GM13976 (cell line): ENCODE data around the gene DNAAF3.

Source experiments
- DNase-seq: peaks from one replicate; pipeline ENCODE4 v3.0.0; 2012; ENCODE audit warnings: low spot score
- in situ Hi-C: fragments of 300-500 bp; cut with MboI; formaldehyde crosslinking; loops from one replicate; pipeline ENCODE4 v1.12.0; 2022; ENCODE audit warnings: low sequenced_read_pairs, mixed read lengths, inconsistent platforms; ENCODE audit not compliant: unreplicated experiment
- TF ChIP-seq, protein P1 (sequence below): IDR thresholded peaks from 2 replicates; pipeline ENCODE4 v1.5.1; 2012; ENCODE audit warnings: borderline replicate concordance, mild to moderate bottlenecking; ENCODE audit not compliant: insufficient read depth; ENCODE audit errors: extremely low read depth, missing control alignments, control extremely low read depth

The DNAAF3 gene

DNA sequence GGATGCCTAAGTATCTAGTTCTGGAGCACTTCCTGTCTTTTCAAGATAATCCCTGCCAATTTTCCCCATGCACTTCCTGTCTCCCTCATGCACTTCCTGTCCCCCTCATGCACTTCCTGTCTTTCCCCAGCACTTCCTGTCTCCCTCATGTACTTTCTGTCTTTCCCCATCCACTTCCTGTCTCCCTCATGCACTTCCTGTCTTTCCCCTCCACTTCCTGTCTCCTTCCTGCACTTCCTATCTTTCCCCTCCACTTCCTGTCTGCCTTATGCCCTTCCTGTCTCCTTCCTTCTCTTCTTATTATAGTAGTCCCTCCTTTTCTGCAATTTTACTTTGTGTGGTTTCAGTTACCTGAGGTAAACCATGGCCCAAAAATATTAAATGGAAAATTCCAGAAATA lies 14.4 kb downstream of the DNAAF3 start:
- TF ChIP-seq, protein P1, sequence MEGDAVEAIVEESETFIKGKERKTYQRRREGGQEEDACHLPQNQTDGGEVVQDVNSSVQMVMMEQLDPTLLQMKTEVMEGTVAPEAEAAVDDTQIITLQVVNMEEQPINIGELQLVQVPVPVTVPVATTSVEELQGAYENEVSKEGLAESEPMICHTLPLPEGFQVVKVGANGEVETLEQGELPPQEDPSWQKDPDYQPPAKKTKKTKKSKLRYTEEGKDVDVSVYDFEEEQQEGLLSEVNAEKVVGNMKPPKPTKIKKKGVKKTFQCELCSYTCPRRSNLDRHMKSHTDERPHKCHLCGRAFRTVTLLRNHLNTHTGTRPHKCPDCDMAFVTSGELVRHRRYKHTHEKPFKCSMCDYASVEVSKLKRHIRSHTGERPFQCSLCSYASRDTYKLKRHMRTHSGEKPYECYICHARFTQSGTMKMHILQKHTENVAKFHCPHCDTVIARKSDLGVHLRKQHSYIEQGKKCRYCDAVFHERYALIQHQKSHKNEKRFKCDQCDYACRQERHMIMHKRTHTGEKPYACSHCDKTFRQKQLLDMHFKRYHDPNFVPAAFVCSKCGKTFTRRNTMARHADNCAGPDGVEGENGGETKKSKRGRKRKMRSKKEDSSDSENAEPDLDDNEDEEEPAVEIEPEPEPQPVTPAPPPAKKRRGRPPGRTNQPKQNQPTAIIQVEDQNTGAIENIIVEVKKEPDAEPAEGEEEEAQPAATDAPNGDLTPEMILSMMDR: no peak
- no peak for DNase-seq
- in situ Hi-C loops: no loop called here

DNA sequence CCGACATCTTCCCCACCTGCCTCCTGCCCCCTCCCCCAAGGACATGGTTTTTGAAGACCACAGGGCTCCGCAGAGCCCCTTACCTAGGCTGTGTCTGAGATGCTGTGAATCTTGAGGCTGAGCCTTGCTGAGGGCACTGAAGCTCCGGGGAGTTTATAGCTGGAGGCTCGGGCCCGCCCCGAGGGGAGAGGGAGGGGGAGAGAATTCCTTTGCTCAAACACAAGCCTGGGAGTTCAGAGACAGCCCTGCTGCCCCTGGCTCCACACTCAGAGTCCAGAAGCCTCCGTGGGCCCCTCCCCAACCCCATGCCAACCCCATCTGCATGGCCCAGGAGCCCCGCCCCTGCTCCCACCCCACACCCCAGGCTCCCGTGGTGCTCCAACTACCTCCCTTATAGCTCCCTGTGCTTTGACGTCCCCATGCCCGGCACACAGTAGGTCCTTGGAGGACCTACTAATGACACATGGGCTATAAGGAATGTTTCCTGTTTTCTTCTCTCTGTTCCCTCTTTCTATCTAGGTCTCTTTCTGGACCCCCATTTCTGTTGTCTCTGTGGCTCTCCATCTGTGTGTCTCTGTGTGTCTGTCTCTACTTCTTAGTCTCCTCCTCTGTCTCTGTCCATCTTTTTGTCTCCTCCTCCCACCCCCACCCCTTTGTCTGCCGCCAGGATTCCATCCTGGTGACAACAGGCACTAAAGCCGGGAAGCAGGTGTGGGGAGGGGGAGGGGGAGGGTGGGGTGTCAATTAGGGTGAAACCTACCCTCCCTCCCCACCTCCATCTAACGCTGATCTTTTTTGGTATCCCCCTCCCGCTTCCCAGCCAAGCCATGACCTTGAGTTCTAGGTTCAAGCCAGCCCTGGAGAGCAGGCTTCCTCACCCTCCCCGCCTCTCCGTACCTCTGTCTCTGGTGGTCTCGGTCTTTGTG lies 17.1 kb downstream of the DNAAF3 start, which contains the start of gene TNNT1:
Gene TNNT1 (minus strand): TSS at position 129 of the 926 bp plus-strand sequence. CDS start 2,049 bp downstream, outside the sequence.
- in situ Hi-C loops: no loop called here
- DNase-seq: no peak
- TF ChIP-seq, protein P1: no peak

DNA sequence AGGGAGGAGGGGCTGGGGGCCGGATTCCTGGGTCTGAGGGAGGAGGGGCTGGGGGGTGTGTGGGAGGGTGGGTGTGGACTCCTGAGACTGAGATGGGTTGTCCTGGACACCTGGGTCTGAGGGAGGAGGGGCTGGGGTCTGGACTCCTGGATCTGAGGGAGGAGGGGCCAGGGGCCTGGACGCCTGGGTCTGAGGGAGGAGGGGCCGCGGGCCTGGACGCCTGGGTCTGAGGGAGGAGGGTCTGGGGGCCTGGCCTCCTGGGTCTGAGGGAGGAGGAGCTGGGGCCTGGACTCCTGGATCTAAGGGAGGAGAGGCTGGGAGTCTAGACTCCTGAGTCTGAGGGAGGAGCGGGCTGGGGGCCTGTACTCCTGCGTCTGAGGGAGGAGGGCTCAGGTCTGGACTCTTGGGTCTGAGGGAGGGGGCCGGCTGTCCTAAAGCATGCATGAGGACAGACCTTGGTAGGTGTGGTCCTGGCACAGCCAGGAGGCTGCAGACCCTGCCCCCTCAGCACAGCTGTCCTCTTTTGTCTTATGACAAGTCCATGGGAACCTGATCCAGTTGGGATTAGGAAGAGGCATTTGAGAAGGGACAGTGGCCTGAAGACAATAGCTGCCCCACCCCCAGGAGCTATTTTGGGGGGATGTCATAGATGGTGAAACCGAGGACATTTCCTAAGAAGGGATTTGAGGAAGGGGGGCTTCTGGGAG lies 18.7 kb downstream of the DNAAF3 start:
- TF ChIP-seq, protein P1: no peak
- no peak for DNase-seq
- in situ Hi-C loops: no loop called here

DNA sequence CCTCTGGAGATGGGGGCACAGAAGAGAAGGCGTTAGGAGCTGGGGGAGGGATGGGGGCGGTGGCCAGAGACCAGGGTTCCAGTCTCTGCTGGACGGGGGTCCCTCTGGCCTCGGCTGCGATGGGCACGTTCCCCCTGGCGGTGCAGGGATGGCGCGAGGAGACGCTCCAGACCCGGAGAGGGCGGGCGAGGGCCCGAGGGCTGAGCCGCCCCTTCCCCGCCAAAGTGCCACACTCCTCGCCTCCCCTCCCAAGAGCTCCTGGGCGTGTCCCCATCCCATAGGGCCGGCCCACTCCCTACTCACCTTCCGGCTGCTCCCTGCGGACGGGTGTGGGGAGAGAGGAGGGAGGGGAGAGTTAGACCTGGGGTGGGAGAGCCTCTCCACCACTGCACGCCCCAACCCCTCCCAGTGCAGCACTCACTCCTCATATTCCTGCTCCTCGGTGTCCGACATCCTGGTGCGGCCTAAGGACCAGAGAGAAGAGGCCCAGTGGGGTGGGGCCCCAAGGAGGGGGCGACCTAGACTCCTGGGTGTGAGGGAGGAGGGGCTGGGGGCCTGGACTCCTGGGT lies 19.6 kb downstream of the DNAAF3 start:
- TF ChIP-seq, protein P1: no peak
- in situ Hi-C loops: no loop called here
- no peak for DNase-seq

DNA sequence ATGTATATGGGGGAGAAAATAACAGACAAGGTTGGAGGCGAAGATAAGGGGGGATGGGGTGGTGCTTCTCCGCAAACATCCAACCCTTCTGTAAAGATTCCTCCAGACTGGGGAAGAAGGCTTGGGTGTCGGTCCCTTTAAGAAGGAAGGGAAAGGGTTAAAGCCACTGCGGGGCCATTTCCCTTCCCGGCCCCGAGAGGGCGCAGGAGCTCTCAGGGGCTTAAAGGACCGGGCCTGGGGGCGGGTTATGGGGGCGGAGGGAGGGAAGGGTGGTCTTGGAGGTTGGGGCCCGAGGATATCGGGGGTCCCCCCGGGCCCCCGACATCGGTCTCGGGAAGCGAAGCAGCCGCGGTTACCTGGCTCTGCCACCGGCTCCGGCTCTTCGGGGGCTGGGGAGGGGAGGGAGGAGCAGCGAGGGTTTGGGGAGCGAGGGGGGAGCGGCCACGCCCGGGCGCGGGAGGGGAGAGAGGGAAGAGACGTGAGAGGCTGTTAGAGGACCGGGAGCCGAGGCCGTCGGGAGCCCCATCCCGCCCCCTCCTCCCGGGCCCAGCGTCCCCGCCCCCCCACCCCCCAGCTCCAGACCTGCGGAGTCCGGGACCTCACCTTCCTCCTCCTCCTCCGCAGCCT lies 20.2 kb downstream of the DNAAF3 start:
- in situ Hi-C loops: no loop called here
- TF ChIP-seq, protein P1: peak; percentile 41
- DNase-seq: peak; percentile 79

DNA sequence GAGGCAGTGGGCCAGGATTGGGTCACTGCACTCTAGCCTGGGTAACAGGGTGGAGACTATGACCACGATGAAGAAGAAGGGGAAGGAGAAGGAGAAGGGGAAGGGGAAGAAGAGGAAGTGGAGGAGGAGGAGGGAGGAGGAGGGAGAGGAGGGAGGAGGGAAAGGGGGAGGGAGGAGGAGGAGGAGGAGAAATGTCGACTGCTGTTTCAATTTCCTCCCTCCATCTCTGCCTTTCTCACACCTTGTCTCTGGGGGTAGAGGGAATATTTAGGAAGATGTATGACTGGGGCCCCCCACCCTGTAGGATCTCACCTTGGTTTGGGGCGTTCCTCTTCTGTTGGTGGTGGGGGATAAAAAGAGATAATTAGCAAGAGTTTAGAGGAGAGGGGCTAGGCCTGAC lies 21.2 kb downstream of the DNAAF3 start:
- TF ChIP-seq, protein P1: no peak
- in situ Hi-C loops: no loop called here
- no peak for DNase-seq
